GM12874 (cell line): ENCODE measurements around the gene UBE2U.

Source experiments
- TF ChIP-seq, protein P1 (sequence below): IDR thresholded peaks from 2 replicates; pipeline ENCODE4 v1.5.1; 2011; ENCODE audit warnings: low read depth, mild to moderate bottlenecking, control low read depth, low read length, moderate library complexity; ENCODE audit not compliant: insufficient read depth

Gene UBE2U

DNA sequence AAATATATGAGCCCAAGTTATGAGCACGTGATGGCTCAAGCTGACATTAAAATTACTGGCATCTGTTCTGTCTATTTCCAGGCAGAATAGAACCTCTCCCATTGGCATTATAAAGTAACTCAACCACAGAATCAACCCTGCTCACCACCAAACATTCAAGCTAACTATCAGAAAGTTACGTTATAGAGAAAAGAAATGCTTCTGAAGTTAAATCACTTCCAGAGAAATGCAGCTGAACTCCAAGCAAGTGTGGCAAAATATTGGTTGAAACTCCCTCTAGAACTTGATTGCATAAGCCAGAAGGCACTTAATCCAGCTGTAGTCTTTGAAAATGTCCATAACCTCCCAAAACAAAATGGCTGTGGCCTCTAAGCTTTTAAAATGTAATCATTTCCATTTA, 36.2 kb upstream of the UBE2U start:
- TF ChIP-seq, protein P1, sequence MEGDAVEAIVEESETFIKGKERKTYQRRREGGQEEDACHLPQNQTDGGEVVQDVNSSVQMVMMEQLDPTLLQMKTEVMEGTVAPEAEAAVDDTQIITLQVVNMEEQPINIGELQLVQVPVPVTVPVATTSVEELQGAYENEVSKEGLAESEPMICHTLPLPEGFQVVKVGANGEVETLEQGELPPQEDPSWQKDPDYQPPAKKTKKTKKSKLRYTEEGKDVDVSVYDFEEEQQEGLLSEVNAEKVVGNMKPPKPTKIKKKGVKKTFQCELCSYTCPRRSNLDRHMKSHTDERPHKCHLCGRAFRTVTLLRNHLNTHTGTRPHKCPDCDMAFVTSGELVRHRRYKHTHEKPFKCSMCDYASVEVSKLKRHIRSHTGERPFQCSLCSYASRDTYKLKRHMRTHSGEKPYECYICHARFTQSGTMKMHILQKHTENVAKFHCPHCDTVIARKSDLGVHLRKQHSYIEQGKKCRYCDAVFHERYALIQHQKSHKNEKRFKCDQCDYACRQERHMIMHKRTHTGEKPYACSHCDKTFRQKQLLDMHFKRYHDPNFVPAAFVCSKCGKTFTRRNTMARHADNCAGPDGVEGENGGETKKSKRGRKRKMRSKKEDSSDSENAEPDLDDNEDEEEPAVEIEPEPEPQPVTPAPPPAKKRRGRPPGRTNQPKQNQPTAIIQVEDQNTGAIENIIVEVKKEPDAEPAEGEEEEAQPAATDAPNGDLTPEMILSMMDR = no peak

DNA sequence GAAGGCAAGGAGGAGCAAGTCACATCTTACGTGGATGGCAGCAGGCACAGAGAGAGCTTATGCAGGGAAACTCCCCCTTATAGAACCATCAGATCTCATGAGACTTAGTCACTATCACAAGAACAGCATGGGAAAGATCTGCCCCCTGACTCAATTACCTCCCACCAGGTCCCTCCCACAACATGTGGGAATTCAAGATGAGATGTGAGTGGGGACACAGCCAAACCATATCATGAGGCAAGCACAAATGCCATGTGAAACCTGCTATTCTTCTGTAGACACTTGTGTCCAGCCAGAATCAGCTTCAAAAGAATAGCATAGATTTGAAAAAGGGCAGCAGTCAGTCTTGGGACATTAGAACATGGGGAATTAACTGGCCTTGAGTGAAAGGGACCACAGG, 32.2 kb upstream of the UBE2U start:
- TF ChIP-seq, protein P1 = no peak

DNA sequence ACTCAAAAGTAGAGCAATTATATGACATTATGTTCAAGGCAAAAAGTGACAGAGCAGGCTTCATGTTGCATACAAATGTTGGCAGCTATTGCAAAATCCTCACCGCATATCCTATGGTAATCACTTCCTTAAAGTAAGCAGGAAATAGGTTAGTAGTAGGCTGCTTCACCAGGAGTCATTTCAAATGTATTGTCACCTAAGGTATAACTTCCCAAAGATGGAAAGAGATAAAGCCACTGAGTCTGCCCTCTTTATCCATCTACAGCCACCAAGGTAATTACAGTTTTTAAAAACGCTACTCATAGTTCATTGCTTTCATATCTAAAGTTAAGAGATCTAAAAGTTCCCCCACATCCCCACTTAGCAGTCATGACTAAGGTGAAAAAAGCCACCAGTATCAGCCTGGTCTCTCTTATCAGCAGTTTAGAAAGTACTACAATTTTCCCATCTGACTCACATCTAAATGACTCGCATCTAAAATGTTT, 31.6 kb upstream of the UBE2U start:
- TF ChIP-seq, protein P1 = no peak

DNA sequence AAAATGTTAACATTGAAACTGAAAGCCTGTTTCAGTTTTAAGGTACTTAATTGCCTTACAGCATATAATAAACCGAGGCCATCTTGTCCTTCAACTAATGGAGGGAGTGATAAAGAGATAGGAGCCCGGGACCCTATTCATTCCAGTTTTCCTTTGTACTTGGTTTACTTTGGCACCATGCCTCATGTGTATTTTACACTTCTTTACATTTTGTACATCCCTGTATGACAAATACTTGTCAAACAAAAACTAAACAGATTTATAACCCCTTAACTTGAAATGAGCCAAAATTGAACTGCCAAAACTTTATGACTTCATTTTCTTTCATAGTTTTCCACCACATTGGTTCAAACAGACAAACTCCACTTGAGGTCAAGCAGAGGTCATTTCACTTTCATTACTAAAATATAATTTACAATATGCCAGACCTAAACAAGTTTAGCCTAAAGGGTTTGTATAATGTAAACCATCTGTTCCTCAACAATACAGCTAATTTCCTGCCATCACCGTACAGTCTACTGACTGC, 30.9 kb upstream of the UBE2U start:
- TF ChIP-seq, protein P1 = no peak

DNA sequence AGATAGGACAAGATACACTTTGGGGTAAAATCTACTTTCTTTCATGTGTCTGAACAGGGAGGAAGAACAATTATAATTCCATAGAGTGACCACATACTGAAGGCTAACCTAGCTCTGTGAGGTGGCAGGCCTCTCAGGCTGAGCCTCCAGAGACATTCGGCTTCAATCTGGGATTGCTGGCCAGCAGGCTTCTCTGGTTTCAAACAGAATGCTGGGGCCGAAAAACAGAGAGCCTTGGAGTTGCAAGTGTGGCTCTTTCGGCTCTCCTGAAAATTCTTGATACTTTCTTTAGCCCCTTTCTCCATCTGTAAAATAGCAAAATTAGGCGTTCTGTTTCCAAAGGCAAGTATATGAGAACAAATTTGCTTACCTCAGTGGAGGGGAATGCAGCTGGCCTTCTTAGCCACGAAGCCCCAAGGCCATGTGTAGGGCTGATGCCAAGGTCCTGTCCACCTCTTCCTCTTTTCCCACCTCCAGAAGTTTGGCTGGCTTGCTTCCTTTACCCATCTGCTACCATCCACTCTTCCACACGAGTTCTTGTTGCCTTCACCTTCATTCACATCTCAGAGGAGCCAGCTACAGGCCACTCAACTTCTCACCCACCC, 30.0 kb upstream of the UBE2U start:
- TF ChIP-seq, protein P1 = no peak

DNA sequence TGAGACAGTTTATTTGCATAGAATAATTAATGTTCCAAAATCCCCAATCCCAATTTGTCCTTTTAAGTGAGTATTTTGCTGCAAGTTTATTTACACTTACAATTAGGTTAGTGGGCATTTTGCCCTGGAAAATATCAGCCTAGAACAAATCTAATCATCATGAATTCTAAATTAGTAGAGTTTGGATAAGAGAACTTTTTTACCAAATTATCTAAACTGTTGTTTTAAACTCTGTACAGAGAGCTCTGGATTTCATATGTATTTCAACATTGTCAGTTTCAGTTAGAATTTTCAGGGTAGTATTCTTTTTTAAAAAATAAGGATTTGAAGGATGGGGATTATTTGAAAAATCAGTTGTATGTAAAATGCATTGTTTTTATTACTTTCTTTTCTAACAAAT, 27.8 kb upstream of the UBE2U start:
- TF ChIP-seq, protein P1 = no peak

DNA sequence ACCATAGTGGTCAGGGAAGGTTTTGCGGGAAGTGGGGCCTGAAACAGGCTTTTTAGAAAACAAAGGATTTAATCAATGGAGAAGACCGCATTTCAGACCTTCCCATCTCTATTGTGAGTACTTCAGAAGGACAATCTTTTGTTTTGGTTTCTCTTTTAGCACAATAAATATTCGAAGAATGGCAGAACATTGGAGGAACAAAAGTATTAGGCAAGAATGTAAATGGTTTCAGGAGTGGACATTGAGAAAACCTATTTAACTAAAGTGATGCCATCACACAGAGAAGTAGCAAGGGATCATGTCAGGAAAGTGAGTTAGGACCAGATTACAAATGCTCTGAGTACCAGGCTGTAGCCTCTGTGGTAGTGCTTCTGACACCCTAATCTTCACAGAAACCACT, 26.8 kb upstream of the UBE2U start:
- TF ChIP-seq, protein P1 = no peak
